Cerebellar nuclear complex (tissue), 1 donor: ENCODE data around the gene TBC1D23.
"Not testable (repeated sequence)": the region's sequence is repeated elsewhere in the genome, so short reads cannot be mapped to it uniquely, and the experiment has no call there.

Source experiments
- DNase-seq, 2 experiments: peaks; one replicate each; lab custom pipeline; 2025; lab: John Stamatoyannopoulos, UW

Gene TBC1D23

DNA sequence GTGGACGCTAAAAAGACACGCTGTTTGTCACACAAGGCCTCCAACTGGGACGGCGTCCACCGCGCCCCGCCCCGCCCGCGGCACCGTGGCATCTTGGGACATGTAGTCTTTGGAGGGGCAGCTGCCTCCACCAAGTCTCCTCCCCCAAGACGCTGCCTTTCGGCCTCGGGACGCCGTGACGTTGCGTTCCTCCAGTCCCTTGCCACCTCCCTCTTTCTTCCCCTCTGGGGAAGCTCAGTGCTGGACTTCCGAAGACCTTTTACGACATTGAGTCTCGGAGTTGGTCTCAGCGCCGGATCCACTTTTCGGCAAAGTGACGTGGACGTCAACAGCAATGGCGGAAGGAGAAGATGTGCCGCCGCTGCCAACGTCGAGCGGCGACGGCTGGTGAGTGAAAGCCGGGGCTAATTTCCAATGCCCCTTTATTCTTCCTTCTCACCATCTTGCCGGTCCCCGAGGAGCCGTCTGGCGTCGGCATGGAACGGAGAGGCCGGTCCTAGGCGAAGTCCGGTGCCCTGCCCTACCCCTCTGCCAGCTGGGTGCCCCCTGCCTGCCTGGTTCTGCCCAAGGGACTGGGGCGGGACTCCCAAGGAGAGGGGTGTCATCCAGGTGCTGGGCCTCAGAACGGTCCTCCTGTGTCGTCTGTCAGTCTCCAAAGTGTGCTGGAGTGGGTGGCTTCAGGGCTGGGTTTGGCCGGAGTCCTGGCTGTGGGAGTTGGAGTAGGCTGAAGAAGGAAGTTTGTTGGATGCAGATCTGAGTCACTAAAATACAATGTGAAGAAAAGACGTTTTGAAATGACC, at the start of gene TBC1D23:
Gene TBC1D23 (plus strand): TSS at position 308 of the 800 bp plus-strand sequence. CDS start 27 bp downstream, at position 335.
- peak; percentile 99 for DNase-seq

DNA sequence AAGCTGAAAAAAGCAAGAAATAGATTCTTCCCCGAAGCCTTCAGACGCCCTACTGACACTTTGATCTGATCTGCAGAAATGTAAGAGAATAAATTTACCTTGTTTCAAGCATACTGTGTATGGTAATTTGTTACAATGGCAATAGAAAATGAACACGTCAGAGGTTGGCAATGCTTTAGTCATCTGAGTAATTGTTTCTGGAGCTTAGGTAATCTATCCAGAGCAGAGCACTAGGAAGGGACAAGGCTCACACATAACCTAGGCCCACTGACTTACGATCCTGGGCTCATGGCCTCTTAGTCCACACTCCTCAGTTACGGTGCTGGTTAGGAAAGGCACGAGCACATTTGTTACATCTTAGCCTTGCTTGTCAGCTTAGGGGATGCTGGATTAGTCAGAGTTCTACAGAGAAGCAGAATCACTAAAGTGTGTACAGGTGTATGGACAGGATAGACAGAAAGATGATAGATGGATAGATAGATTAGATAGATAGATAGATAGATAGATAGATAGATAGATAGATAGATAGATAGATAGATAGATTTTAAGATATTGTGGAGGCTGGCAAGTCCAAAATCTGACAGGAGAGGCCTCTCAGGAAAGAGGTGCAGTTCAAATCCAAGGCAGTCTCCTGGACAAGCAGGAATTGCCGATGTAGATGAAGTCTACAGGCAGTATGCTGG, 46.8 kb upstream of the TBC1D23 start:
- DNase-seq, result no peak

DNA sequence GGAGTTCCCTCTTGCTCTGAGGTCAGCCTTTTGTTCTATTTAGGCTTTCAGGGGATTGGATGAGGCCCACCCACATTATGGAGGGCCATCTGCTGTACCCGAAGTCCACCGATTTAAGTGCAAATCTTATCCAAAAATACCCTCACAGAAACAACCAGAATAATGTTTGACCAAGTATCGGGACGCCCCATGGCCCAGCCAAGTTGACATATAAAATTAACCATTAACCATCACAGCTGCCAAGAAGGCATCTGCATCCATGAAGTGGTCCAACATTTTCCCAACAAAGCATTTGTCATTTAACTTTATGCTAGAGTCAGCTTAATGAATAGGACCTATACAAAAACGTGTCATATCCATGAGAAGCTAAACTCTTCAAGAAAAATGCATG, 46.2 kb upstream of the TBC1D23 start:
- DNase-seq, result no peak

DNA sequence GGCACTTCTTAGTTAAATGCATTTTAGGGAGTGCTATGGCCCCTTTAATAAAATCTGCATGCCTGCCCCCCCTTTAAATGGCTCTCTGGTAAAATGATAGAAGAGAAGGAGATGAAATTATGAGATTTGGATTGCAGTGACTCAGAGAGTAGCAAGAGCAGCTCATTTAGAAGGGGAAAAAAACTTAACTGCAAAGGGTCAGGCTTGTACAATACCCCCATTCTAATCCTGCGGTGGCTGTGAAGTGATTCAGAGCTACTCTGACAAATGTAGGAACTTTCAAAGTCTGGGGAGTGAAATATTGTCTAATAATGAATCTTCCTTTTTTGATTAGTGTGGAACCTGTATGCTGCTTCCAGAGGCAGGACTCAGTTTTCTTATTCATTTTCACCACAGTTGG, 44.1 kb upstream of the TBC1D23 start:
- no peak for DNase-seq

DNA sequence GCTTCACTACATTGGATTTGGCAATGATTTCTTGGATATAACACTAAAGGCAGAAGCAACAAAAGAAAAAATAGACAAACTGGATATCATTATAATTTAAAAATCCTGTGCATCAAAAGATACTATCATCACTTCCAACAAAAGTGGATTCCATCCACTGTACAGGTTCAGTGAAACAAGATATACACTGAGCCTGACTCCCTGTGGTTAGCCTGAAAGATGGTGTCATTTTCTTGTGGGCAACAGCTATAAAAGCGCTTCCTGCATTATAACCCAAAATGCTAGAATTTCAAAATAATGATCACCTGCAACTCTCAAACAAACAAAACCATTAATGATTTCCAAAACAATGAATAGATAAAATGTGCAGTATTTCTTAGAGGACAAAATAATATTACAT, 39.6 kb upstream of the TBC1D23 start:
- DNase-seq, result no peak

DNA sequence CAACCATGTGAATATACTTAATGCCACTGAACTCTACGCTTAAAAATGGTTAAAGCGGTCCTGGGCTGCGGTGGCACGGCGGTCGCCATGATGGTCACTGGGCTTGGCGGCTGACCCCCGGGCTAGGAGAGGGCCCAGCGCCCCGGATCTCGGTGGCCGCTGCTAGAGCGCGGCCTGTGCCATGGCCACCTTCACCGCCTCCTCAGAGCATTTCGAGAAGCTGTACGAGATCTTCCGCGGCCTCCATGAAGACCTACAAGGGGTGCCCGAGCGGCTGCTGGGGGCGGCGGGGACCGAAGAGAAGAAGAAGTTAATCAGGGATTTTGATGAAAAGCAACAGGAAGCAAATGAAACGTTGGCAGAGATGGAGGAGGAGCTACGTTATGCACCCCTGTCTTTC, 35.6 kb upstream of the TBC1D23 start:
- no peak for DNase-seq

DNA sequence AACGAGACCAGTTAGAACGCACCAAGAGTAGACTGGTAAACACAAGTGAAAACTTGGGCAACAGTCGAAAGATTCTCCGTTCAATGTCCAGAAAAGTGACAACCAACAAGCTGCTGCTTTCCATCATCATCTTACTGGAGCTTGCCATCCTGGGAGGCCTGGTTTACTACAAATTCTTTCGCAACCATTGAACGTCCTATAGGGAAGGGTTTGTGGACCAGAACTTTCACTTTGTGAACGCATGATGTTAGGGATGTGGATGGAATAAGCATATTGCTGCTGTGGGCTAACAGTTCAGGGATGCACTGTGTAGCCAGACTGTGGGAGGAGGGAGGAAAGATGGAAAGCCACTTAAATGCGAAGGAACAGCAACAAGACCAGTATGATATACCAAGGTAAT, 34.9 kb upstream of the TBC1D23 start:
- DNase-seq, result no peak

DNA sequence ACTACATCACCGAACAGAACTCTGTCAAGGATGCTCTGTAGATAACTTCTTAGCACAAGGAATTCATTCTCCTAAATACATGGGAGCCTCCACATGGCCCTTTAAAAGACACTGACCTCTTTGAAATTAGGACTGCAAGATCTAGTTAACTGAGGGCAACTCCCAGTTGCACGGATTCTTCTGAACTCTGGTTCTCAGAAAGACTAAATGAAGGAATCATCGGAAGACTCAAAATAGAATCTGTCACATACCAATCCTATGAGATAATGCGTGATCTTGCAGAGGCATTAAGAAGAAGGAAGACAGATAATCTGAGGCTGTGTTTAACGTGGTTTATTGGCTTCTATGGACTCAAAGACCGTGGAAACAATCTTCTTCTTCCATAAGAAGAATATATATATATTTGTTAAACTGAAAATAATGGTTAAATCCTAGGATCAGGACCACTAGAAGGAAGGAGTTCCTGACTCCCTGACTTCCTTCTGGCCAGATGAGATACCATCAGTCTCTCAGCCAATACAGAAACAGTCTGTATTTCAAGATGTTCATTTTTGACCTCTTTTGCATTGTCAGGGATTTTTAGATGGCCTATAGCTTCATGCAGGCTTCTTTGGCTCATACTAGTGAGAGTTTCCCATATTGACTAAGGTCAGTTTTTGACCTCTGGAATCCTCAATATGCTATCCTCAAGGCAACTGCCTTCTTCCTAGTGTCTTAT, 33.9 kb upstream of the TBC1D23 start:
- DNase-seq, result no peak

DNA sequence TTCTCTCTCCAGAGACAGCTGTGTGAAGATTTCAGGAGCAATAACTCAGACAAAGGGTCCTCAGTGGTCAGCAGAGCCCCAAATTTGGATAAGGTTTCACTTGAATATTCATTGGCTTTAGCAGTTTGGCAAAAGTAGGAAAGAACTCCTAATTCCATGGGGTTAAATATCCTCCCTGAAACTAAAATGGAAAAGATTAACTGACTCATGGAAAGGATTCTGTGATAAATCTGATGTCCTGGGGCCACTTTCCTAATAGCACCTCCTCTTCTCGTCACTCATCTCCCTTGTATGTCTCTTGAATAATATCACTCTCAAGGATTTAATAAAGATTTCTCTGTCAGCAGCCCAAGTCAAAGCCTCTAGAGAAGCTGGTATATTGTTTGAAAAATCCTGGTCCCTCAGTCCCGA, 33.3 kb upstream of the TBC1D23 start:
- no peak for DNase-seq

DNA sequence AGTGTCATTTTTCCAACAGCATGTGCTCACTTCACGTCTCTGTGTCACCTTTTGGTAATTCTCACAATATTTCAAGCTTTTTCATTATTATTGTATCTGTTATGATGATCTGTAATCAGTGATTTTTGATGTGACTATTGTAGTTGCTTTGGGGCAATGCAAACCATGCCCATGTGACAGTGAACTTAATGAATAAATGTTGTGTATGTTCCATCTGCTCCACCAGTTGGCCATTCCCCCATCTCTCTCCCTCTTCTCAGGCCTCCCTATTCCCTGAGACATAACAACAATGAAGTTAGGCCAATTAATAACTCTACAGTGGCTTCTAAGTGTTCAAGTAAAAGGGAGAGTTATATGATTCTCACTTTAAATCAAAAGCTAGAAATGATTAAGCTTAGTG, 32.5 kb upstream of the TBC1D23 start:
- DNase-seq, result no peak

DNA sequence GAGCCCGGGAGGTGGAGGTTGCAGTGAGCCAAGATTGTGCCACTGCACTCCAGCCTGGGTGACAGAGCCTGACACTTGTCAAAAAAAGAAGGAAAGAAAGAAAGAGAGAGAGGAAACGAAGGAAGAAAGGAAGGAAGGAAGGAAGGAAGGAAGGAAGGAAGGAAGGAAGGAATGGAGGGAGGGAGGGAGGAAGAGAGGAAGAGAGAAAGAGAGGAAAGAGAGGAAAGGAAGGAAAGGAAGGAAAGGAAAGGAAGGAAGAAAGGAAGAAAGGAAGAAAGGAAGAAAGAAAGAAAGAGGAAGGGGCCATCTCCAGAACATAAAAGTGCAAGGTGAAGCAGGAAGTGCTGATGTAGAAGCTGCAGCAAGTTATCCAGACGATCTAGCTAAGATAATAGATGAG, 31.6 kb upstream of the TBC1D23 start:
- DNase-seq, result not testable (repeated sequence)

DNA sequence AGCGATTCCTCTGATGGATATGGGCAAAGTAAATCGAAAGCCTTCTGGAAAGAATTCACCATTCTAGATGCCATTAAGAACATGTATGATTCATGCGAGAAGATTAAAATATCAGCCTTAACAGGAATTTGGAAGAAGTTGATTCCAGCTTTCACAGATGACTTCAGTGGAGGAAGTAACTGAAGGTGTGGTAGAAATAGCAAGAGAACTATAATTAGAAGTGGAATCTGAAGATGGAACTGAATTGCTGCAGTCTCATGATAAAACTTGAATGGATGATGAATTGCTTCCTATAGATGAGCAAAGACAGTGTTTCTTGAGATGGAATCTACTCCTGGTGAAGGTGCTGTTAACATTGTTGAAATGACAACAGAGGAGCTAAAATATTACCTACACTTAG, 30.1 kb upstream of the TBC1D23 start:
- no peak for DNase-seq

DNA sequence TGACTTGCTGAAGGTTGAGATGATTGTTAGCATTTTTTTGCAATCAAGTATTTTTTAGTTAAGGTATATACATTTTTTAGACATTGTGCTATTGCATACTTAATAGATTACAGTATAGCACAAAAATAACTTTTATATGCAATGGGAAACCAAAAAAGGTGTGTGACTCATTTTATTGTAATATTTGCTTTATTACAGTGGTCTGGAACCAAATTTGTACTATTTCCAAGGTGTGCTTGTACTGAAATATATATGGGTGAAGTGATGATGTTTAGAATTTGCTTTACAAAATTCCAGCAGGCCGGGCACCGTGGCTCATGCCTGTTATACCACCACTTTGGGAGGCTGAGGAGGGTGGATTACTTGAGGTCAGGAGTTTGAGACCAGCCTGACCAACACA, 29.1 kb upstream of the TBC1D23 start:
- DNase-seq, result no peak

DNA sequence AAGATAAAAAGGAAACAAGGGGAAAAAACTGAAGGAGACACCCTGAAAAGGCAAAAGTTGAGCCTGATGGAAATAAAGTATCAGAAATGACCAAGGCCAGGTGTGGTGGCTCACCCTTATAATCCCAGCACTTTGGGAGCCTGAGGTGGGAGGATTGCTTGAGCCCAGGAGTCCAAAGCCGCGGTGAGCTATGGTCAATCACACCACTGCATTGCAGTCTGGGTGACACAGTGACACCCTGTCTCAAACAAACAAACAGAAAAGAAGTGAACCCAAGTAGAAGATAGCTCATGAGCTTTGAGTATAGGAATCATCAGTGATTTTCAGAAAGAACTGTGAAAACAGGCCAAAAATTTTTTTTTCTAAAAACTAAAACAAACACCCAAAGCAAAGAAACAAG, 26.4 kb upstream of the TBC1D23 start:
- no peak for DNase-seq

DNA sequence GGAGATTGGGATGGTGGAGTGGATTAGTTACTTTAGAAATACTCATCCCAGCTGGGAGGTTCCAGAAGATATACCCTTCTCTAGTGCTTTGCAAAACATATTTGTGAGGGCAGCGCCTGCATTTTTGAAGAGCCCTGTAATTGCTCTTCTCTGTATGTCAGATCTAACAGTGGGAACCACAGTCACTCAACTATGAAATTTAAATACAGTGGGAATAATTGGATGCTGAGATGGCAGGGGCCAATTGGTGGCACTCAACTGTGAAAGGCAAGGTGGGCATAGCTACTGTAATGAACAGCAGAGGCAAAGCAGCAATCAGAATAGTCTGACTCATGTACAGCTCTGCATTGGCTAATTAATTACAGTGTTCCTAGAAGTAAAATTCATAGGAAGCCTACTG, 22.2 kb upstream of the TBC1D23 start:
- DNase-seq, result no peak

DNA sequence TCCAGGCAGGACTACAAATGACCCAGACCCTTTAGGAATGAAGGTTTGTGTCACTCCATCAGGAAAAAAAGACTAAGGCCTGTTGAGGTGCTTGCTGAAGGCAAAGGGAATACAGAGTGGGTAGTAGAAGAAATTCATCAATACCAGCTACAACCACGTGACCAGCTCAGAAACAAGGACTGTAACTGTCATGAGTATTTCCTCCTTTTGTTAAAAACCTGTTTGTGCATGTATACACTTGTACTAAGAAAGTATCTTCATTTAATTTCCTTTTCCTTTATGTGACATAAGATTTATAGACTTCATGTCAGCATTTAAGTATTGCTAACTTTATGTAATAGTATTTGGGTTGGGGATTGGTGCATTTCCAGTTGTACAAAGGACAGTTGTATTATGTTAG, 18.3 kb upstream of the TBC1D23 start:
- DNase-seq, result not testable (repeated sequence)

DNA sequence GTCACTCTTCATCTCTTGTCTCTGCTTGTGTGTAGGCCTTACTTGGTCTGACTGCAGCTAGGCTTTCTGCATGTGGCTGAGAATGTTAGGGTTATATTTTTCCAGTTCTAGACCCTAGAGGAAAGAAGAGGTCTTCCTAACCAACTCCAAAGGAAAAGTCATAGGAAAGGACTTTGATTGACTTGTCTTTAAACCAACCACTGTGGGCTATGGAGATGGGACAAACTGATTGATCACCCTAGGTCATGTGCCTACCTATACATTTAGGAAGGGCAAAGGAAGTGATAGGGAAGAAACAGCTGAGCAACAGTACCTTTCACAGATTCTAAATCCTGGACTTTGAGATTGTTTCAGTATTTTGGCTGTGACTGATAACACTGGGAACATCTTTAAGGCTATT, 16.5 kb upstream of the TBC1D23 start:
- no peak for DNase-seq

DNA sequence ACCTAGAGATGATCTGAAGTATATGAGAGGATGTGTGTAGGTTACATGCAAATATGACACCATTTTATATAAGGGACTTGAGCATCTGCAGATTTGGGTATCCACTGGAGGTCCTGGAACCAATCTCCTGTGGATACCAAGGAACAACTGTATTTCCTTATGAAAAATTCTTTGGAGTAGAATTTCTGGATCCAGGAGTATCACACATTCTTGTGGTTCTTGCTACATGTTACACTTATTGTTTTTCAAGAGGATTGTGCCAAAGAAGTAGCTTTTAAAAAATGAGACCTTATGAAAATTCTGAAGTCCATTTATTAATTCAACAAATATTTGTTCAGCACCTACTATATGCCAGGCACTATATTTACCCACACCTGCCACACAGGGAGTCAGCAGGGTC, 15.7 kb upstream of the TBC1D23 start:
- no peak for DNase-seq

DNA sequence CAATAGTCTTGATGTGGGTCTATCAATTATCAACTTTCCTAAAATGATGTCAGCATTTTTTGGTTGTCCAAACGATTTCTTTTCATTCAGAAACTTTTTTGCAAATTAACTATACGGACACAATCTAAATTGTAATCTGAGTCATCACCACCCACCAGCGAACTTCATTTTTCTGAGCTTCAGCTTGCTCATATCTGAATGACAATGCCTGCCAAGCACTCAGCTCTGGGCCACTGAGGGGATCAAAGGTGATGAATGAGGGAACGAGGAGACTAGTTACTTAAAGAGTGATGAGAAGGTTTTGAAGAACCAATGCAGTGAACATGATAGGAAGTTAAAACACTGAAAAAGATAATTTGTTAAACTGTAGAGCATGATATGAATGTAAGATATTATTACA, 14.9 kb upstream of the TBC1D23 start:
- no peak for DNase-seq

DNA sequence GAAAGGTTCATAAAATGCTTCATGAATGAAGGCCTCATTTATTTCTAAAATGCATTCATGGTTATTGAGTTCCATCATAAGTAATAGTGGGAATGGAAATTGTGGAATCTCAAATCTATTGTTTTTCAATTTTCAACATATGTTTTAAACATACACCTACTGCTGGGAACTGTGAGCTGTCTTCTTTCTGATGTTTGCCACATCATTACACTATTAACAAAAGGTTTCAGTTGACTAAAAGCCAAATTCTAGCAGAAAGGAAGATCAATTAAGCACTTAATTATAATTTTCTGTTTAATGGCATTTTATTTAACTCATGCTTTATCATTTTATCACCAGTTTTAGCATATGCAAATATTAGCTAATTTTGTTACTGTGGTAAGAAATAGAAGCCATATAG, 13.8 kb upstream of the TBC1D23 start:
- no peak for DNase-seq

DNA sequence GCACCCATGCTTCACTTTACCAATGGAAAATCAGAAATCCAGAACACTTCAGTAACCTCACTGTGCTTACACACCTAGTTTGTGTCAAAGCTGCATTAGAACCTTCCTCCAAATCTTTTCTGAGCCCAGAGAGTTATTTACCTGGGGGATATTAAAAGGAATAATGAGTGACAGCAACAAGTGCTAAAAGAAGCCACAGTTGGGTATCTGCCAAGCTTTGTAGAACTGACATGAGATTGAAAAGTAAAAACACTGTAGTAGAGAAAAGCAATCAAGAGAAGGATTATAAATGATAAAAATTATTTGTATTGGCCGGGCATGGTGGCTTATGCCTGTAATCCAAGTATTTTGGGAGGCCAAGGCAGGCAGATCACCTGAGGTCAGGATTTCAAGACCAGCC, 8.8 kb upstream of the TBC1D23 start:
- DNase-seq, result no peak

DNA sequence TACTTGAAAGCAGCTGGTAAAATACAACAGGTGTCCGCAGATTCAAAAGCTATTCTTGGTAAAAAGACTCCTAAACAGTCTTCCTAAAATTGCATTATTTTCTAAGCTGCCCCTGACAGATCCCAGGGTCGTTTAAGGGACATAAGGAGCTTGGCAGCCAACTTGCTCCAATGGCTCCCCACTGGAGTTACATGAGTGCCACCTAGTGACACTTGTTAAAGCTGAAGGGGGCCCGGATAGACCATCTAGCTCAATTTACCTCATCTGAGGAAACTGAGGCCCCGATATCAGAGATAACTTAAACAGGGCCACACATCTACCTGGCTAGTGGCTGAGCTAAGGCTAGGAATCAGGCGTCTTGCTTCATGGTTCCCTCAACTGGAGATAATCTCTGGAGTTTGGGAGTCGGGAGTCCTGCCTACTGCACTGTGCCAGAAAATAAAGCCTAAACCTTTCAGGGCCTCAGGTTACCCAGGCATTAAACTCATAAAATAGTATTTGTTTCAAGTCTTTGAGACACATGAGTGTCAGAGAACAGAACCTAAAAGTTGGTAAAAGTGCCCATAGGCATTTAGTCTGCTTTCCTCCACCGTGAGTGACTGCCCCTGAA, 6.5 kb upstream of the TBC1D23 start:
- DNase-seq, result no peak

DNA sequence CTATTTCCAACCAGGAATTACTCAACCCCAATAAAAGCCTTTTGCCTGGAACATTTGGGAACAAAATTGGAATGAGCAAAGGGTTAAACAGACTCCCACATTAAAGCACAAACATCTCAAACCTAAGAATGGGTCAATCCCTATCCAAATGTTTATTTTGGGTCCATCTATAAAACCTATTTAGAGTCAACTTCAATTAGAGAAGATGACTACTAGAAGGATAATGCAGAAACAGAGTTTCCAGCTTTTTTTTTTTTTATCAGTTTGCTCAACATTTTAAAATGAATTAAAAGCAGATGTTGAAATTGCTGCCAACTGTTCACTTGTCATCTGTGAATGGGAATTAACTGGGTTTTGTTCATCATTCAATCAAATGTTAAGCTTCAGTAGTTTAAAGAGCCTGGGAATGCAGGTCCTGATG, 4.1 kb upstream of the TBC1D23 start:
- no peak for DNase-seq
